H1 (cell line): ENCODE results near the gene TCF7L2. TPM values are rescaled to one million over a fixed set of nuclear protein-coding genes. Genes with fewer than 3 reads are reported as not detected.

Experiments used
- CTCF ChIA-PET: fragments of 300-600 bp; sonication (Branson Sonifier 250); formaldehyde crosslinking; loops from one replicate; lab custom pipeline; 2021; ENCODE audit not compliant: partially characterized antibody; lab: Charles Lee
- POLR2A ChIA-PET: fragments of 300-600 bp; sonication (Branson Sonifier 250); formaldehyde crosslinking; loops from one replicate; lab custom pipeline; 2021; ENCODE audit warnings: inconsistent platforms; ENCODE audit not compliant: partially characterized antibody; lab: Charles Lee
- DNase-seq, 2 experiments: peaks; one replicate each; pipeline versions ENCODE4 v3.0.0 to v3.0.0-alpha.2; 2010 to 2022; ENCODE audit warnings: low spot score in 2 of 2, low read depth in 1 of 2, mixed read lengths in 1 of 2
- FAIRE-seq: peaks from 2 replicates; lab custom pipeline; 2011; peaks lifted over from hg19 to GRCh38; lab: Jason Lieb, UNC
- H2AFZ ChIP-seq: 2 replicates; pipeline ENCODE4 v1.8.1; 2012; ENCODE audit warnings: low read length, inconsistent platforms
- H2AK5ac ChIP-seq: 2 replicates; pipeline ENCODE4 v1.6.1; 2013; ENCODE audit warnings: low read depth, low read length
- H2BK120ac ChIP-seq: replicated peaks from 2 replicates; pipeline ENCODE3; 2013; ENCODE audit warnings: low read depth, low read length, inconsistent platforms
- H2BK12ac ChIP-seq: 2 replicates; pipeline ENCODE4 v1.6.1; 2013; ENCODE audit warnings: low read depth, low read length
- H2BK15ac ChIP-seq: 2 replicates; pipeline ENCODE4 v1.6.1; 2013; ENCODE audit warnings: low read length
- H2BK20ac ChIP-seq: 2 replicates; pipeline ENCODE4 v1.6.1; 2013; ENCODE audit warnings: low read length
- H2BK5ac ChIP-seq: 2 replicates; pipeline ENCODE4 v1.6.1; 2013; ENCODE audit warnings: low read depth, low read length
- H3K14ac ChIP-seq: 2 replicates; pipeline ENCODE4 v1.6.1; 2013; ENCODE audit warnings: inconsistent platforms; ENCODE audit not compliant: insufficient read length
- H3K18ac ChIP-seq: 2 replicates; pipeline ENCODE4 v1.6.1; 2013; ENCODE audit warnings: low read length; ENCODE audit errors: extremely low read depth
- H3K23ac ChIP-seq: 2 replicates; pipeline ENCODE4 v1.6.1; 2013; ENCODE audit warnings: inconsistent platforms; ENCODE audit not compliant: insufficient read length
- H3K23me2 ChIP-seq: 2 replicates; pipeline ENCODE4 v1.6.1; 2013; ENCODE audit warnings: low read depth, low read length
- H3K27ac ChIP-seq: 2 replicates; pipeline ENCODE4 v1.6.1; 2011; ENCODE audit warnings: low read depth, low read length, inconsistent platforms
- H3K27me3 ChIP-seq, 4 experiments: replicated peaks in 1 of 4; 1 replicate in 1 of 4; 2 replicates in 3 of 4; pipeline versions ENCODE4 v1.6.1 to v1.8.1; 2011 to 2013; ENCODE audit warnings: low read length in 3 of 4, mild to moderate bottlenecking in 3 of 4, inconsistent platforms in 2 of 4, mixed read lengths in 2 of 4, moderate library complexity in 1 of 4; ENCODE audit not compliant: control insufficient read depth in 3 of 4, insufficient read depth in 3 of 4; ENCODE audit errors: extremely low read depth in 1 of 4
- H3K36me3 ChIP-seq, 4 experiments: 2 replicates each; pipeline versions ENCODE4 v1.6.1 to v1.8.1; 2011 to 2013; ENCODE audit warnings: mild to moderate bottlenecking in 4 of 4, low read length in 3 of 4, moderate library complexity in 2 of 4, control low read depth in 1 of 4, inconsistent platforms in 1 of 4; ENCODE audit not compliant: insufficient read depth in 4 of 4, control insufficient read depth in 2 of 4
- H3K4ac ChIP-seq: replicated peaks from 2 replicates; pipeline ENCODE3; 2013; ENCODE audit warnings: low read length, low read depth, mixed read lengths, inconsistent platforms; ENCODE audit not compliant: insufficient read length
- H3K4me1 ChIP-seq, 4 experiments: replicated peaks in 1 of 4; 1 replicate in 1 of 4; 2 replicates in 3 of 4; pipeline versions ENCODE4 v1.6.1 to v1.8.1; 2011 to 2013; ENCODE audit warnings: low read length in 3 of 4, inconsistent platforms in 2 of 4, mixed read lengths in 1 of 4; ENCODE audit not compliant: insufficient read depth in 4 of 4, control insufficient read depth in 3 of 4
- H3K4me2 ChIP-seq, 2 experiments: 2 replicates each; pipeline versions ENCODE4 v1.6.1 to v1.8.1; 2011 to 2013; ENCODE audit warnings: low read depth in 2 of 2, low read length in 2 of 2, control low read depth in 1 of 2, inconsistent platforms in 1 of 2, mild to moderate bottlenecking in 1 of 2; ENCODE audit not compliant: insufficient read depth in 1 of 2
- H3K4me3 ChIP-seq, 4 experiments: fragments of 200-600, 300-600 bp in 1 of 4; sonication (generic), shearing (Covaris generic), sonication (Bioruptor Twin) in 1 of 4; 2 replicates each; pipeline versions ENCODE4 v1.5.1 to v1.8.1; 2011 to 2016; ENCODE audit warnings: low read length in 4 of 4, low read depth in 3 of 4, control low read depth in 2 of 4, inconsistent platforms in 2 of 4, mild to moderate bottlenecking in 2 of 4, mixed read lengths in 1 of 4, moderate library complexity in 1 of 4; ENCODE audit not compliant: insufficient read depth in 2 of 4; ENCODE audit errors: extremely low read depth in 1 of 4
- H3K56ac ChIP-seq: replicated peaks from 2 replicates; pipeline ENCODE3; 2013; ENCODE audit warnings: low read depth, mild to moderate bottlenecking, mixed read lengths, low read length, inconsistent platforms; ENCODE audit not compliant: insufficient read length
- H3K79me1 ChIP-seq: 2 replicates; pipeline ENCODE4 v1.6.1; 2013; ENCODE audit warnings: low read depth, low read length, control low read depth
- H3K79me2 ChIP-seq, 2 experiments: 2 replicates each; pipeline versions ENCODE4 v1.6.1 to v1.8.1; 2012 to 2013; ENCODE audit warnings: low read length in 2 of 2, mild to moderate bottlenecking in 2 of 2, inconsistent platforms in 1 of 2; ENCODE audit not compliant: insufficient read depth in 2 of 2, control insufficient read depth in 1 of 2
- H3K9ac ChIP-seq, 4 experiments: replicated peaks in 1 of 4; 1 replicate in 1 of 4; 2 replicates in 3 of 4; pipeline versions ENCODE4 v1.6.1 to v1.8.1; 2011 to 2013; ENCODE audit warnings: low read depth in 3 of 4, low read length in 3 of 4, control low read depth in 2 of 4, mild to moderate bottlenecking in 2 of 4, moderate library complexity in 2 of 4, inconsistent platforms in 1 of 4; ENCODE audit errors: extremely low read depth in 1 of 4
- H3K9me3 ChIP-seq, 2 experiments: 2 replicates each; pipeline versions ENCODE4 v1.6.1 to v1.8.1; 2012 to 2013; ENCODE audit warnings: mild to moderate bottlenecking in 2 of 2, moderate library complexity in 2 of 2, control low read depth in 1 of 2, inconsistent platforms in 1 of 2, low read depth in 1 of 2, low read length in 1 of 2, mixed read lengths in 1 of 2; ENCODE audit not compliant: insufficient read depth in 2 of 2
- H4K20me1 ChIP-seq, 2 experiments: replicated peaks in 1 of 2; 2 replicates each; pipeline versions ENCODE3 to v1.8.1; 2011 to 2013; ENCODE audit warnings: inconsistent platforms in 2 of 2, low read length in 2 of 2, mild to moderate bottlenecking in 1 of 2; ENCODE audit not compliant: insufficient read depth in 2 of 2, control insufficient read depth in 1 of 2
- H4K5ac ChIP-seq: 2 replicates; pipeline ENCODE4 v1.6.1; 2013; ENCODE audit warnings: low read length, low read depth, mixed read lengths, inconsistent platforms; ENCODE audit not compliant: insufficient read length
- H4K8ac ChIP-seq: 2 replicates; pipeline ENCODE4 v1.8.0; 2013; ENCODE audit warnings: mild to moderate bottlenecking, moderate library complexity, low read length, inconsistent platforms; ENCODE audit not compliant: insufficient read depth; ENCODE audit errors: extremely low read depth
- H4K91ac ChIP-seq: replicated peaks from 2 replicates; pipeline ENCODE3; 2013; ENCODE audit warnings: low read length, mixed read lengths, inconsistent platforms; ENCODE audit not compliant: insufficient read length
- BRCA1 ChIP-seq: IDR thresholded peaks from 2 replicates; pipeline ENCODE4 v1.6.1; 2012; ENCODE audit warnings: low read depth, low read length, improper control_type of control experiment
- CEBPB ChIP-seq: IDR thresholded peaks from 2 replicates; pipeline ENCODE4 v1.6.1; 2012; ENCODE audit warnings: low read depth, low read length
- CTBP2 ChIP-seq: IDR thresholded peaks from 2 replicates; pipeline ENCODE4 v1.7.0; 2011; ENCODE audit warnings: borderline replicate concordance, mild to moderate bottlenecking, moderate library complexity, mixed read lengths, low read length; ENCODE audit not compliant: insufficient read depth, insufficient read length
- EZH2 ChIP-seq: fragments of 200-600 bp; sonication (generic); IDR thresholded peaks from 2 replicates; pipeline ENCODE4 v1.7.1; 2012; ENCODE audit warnings: low read depth, mild to moderate bottlenecking, moderate library complexity, low read length, inconsistent platforms; ENCODE audit not compliant: severe bottlenecking
- HDAC2 ChIP-seq, 2 experiments: fragments of 300-600 bp in 1 of 2; sonication (generic) in 1 of 2; IDR thresholded peaks; 2 replicates each; pipeline ENCODE4 v1.6.1; 2011 to 2012; ENCODE audit warnings: low read depth in 2 of 2, low read length in 2 of 2, mild to moderate bottlenecking in 2 of 2, moderate library complexity in 2 of 2, borderline replicate concordance in 1 of 2, inconsistent platforms in 1 of 2
- JUN ChIP-seq: IDR thresholded peaks from 2 replicates; pipeline ENCODE4 v1.6.1; 2011; ENCODE audit warnings: low read depth, mild to moderate bottlenecking, improper control_type of control experiment, low read length
- KDM5A ChIP-seq: fragments of 200-600 bp; IDR thresholded peaks from 2 replicates; pipeline ENCODE4 v1.7.1; 2012; ENCODE audit warnings: mild to moderate bottlenecking, low read length, inconsistent platforms, mixed read lengths
- MAFK ChIP-seq: IDR thresholded peaks from 2 replicates; pipeline ENCODE4 v1.6.1; 2012; ENCODE audit warnings: low read depth, mild to moderate bottlenecking, improper control_type of control experiment, low read length
- NRF1 ChIP-seq: IDR thresholded peaks from 2 replicates; pipeline ENCODE4 v1.6.1; 2011; ENCODE audit warnings: mild to moderate bottlenecking, low read depth, low read length, improper control_type of control experiment
- POU5F1 ChIP-seq: IDR thresholded peaks from 2 replicates; pipeline ENCODE4 v1.6.1; 2011; ENCODE audit warnings: low read depth, mild to moderate bottlenecking, low read length, moderate library complexity
- RBBP5 ChIP-seq: IDR thresholded peaks from 2 replicates; pipeline ENCODE4 v1.7.1; 2012; ENCODE audit warnings: low read depth, mild to moderate bottlenecking, inconsistent platforms, low read length, moderate library complexity, borderline replicate concordance
- RFX5 ChIP-seq: IDR thresholded peaks from 2 replicates; pipeline ENCODE4 v1.6.1; 2011; ENCODE audit warnings: low read depth, low read length, improper control_type of control experiment, borderline replicate concordance
- RXRA ChIP-seq: IDR thresholded peaks from 2 replicates; pipeline ENCODE4 v1.6.1; 2011; ENCODE audit warnings: low read depth, mild to moderate bottlenecking, low read length, moderate library complexity; ENCODE audit not compliant: insufficient read depth
- TAF7 ChIP-seq: optimal IDR thresholded peaks from 2 replicates; pipeline ENCODE3; 2011; ENCODE audit warnings: low read depth, mild to moderate bottlenecking, inconsistent platforms, low read length, moderate library complexity, borderline replicate concordance
- ZNF274 ChIP-seq: IDR thresholded peaks from 2 replicates; pipeline ENCODE4 v1.7.0; 2012; ENCODE audit warnings: low read length, borderline replicate concordance; ENCODE audit errors: extremely low read depth
- WGBS, 2 experiments: shearing (Covaris generic) in 1 of 2; methylation state at CpG; one replicate each; pipeline versions ENCODE4 v1.1.6 to v1.1.7; 2013 to 2015; ENCODE audit warnings: low lambda C conversion rate in 2 of 2, mixed read lengths in 2 of 2, inconsistent platforms in 1 of 2, low coverage in 1 of 2, missing lambda C conversion rate in 1 of 2; ENCODE audit not compliant: insufficient replicate concordance in 2 of 2, insufficient coverage in 1 of 2, insufficient read length in 1 of 2; ENCODE audit errors: extremely low coverage in 1 of 2, missing lambda C conversion rate in 1 of 2; 5-methylcytosine and 5-hydroxymethylcytosine counted together
- polyA plus RNA-seq, 7 experiments: library from polyadenylated mRNA; depleted of rRNA in 3 of 7; stranded (reverse) in 5 of 7; unstranded in 2 of 7; fragments of >200 nt in 5 of 7; fragments of 200-250 nt in 2 of 7; gene quantifications; 1 replicate in 5 of 7; 2 replicates in 1 of 7; 4 replicates in 1 of 7; pipeline versions ENCODE4 v1.2.1 to v1.2.3, GENCODE V29; 2011 to 2013; ENCODE audit warnings: missing spikeins in 2 of 7, mixed read lengths in 2 of 7
- total RNA-seq: library from RNA; stranded (reverse); fragmentation: NEBNext Ultra II Directional; extraction: Animal tissue kit (Norgen Biotek cat#: 25700); gene quantifications from 2 replicates; pipeline ENCODE4 v1.2.1, GENCODE V29; 2021

TCF7L2 gene
- total and polyA plus RNA-seq, 2 of the 8 experiments (the other 6 are each of a cell fraction or from before 2014, with no cell fraction given) = 33.9 to 67.3 TPM

- peaks cover 36 to 100% (median 85%) of the 10 kb centered on the region in 4 experiments for H3K36me3 ChIP-seq
- no peak overlapping the region for H2BK20ac ChIP-seq
- H3K79me1 ChIP-seq = peaks cover 2% of the 10 kb centered on the region; the same call in 1 of the 2 replicates
- H3K18ac ChIP-seq = no peak overlapping the region
- no peak overlapping the region for H2BK15ac ChIP-seq
- no peak overlapping the region for H3K4me2 ChIP-seq
- H3K79me2 ChIP-seq = peaks cover 0 to 2% of the 10 kb centered on the region in 2 experiments; a peak in 1 of 4 replicates
- H3K14ac ChIP-seq = no peak overlapping the region
- no peak overlapping the region for H3K27ac ChIP-seq
- H4K5ac ChIP-seq = no peak overlapping the region
- H3K4ac ChIP-seq = no peak overlapping the region
- WGBS, 2 experiments = 88% methylated on average over 3 of the region's 3 CpGs; no CpG with 5 or more reads in 1 of the 2 experiments
- ChIA-PET CTCF (no interaction called here), POLR2A (no interaction called here)
- no peaks in the 10 kb centered on the region for H3K23me2 ChIP-seq
- H2BK120ac ChIP-seq = no peak overlapping the region
- peaks cover 0 to 2% of the 10 kb centered on the region in 2 experiments for H4K20me1 ChIP-seq
- no peaks in the 10 kb centered on the region for H3K27me3 ChIP-seq
- no peak overlapping the region for H2AFZ ChIP-seq
- H3K4me1 ChIP-seq = no peaks in the 10 kb centered on the region
- H4K8ac ChIP-seq = no peak overlapping the region
- no peak overlapping the region for H3K4me3 ChIP-seq
- no peak overlapping the region for H3K56ac ChIP-seq
- no peak for DNase-seq
- no peak overlapping the region for H3K23ac ChIP-seq
- H3K9me3 ChIP-seq = no peaks in the 10 kb centered on the region
- H3K9ac ChIP-seq = no peak overlapping the region
- no peak for FAIRE-seq
- H2BK5ac ChIP-seq = no peak overlapping the region
- no peak overlapping the region for H2AK5ac ChIP-seq
- H2BK12ac ChIP-seq = no peak overlapping the region
- H4K91ac ChIP-seq = no peak overlapping the region
- TF ChIP-seq RBBP5 (no peak), ZNF274 (no peak), RXRA (no peak), TAF7 (no peak), EZH2 (no peak), CEBPB (no peak), CTBP2 (no peak), JUN (no peak), KDM5A (no peak), RFX5 (no peak), POU5F1 (no peak), MAFK (no peak), HDAC2 (IDR thresholded peaks at IDR 0.05; ENCODE audit: borderline replicate concordance in 1 of 2, low read depth in 2 of 2, low read length in 2 of 2) (no peak), NRF1 (no peak), BRCA1 (no peak)
Observed at GRCh38 chr10:113149626-113150025, 199.6 kb downstream of the TCF7L2 start.
